ENCODE data around the gene GATA1.

GATA1 gene

DNA sequence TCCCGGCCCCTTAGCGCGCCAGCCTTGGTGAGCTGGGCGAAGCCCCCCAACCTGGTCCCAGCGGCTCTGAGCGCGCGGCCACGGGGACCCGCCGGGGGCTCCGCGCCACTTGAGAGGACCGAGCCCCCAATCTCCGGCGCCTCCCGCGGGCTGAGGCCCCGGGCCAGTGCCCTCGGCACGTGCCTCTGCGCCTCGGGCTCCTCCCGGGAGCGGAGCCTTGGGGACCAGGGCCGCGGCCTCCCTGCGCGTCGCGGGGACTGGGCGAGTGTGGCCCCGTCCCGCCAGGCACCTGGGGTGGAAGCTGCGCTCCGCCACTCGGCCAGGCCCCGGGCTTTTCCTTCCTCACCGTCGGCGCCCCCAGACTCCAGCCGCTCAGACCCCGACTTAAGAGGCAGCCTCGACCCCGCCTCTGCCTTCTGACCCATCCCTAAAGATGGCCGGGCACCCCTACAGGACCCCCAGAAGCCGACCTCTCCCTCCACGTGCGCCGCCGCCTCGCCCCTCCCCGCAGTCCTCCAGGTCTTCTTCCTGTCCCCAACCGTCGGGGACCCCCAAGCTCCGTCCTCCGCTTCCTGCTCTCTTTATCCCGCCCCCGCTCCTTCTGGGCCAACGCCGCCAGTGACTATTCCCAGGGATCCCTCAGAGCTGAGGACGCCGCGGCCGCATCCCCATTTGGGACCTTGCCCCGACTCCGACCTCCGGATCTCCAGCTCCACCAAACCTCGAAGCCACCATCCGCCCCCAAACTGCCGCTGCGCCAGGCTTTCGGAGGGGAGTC is 40.7 kb downstream of the GATA1 start:
- ChIA-PET CTCF (interaction anchor here (1.6 kb wide), 1 partner anchor 21 kb away, joined by 4 read pairs; no protein-coding TSS in a partner anchor), POLR2A (no interaction called here)
- DNase-seq (ENCODE audit: extremely low spot score) = no peak
- TF ChIP-seq CTCF (IDR thresholded peaks at IDR 0.05; ENCODE audit: control extremely low read depth, extremely low read depth, low read depth, missing control alignments) = no peak

- POLR2A ChIA-PET = no interaction called here
- DNase-seq (ENCODE audit: extremely low spot score) = no peak
- CTCF ChIA-PET = no interaction called here
- no peak for TF ChIP-seq CTCF (IDR thresholded peaks at IDR 0.05; ENCODE audit: control extremely low read depth, extremely low read depth, low read depth, missing control alignments)
Observed at GRCh38 chrX:48827654-48827968, 41.2 kb downstream of the GATA1 start.

DNA sequence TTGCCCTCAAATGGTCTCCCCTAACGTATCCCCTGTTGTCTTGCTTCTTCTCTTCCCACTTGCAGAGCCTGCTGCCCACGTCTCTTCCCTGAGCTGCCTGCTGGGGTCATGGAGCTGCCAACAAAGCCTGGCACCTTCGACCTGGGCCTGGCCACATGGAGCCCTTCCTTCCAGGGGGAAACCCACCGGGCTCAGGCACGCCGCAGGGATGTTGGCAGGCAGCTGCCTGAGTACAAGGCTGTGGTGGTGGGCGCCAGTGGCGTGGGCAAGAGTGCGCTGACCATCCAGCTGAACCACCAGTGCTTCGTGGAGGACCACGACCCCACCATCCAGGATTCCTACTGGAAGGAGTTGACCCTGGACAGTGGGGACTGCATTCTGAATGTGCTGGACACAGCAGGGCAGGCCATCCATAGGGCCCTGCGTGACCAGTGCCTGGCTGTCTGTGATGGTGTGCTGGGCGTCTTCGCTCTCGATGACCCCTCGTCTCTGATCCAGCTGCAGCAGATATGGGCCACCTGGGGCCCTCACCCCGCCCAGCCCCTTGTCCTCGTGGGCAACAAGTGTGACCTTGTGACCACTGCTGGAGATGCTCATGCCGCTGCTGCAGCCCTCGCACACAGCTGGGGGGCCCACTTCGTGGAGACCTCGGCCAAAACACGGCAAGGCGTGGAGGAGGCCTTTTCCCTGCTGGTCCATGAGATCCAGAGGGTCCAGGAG is 42.8 kb downstream of the GATA1 start:
- TF ChIP-seq CTCF (IDR thresholded peaks at IDR 0.05; ENCODE audit: control extremely low read depth, extremely low read depth, low read depth, missing control alignments) = no peak
- CTCF ChIA-PET = no interaction called here

DNA sequence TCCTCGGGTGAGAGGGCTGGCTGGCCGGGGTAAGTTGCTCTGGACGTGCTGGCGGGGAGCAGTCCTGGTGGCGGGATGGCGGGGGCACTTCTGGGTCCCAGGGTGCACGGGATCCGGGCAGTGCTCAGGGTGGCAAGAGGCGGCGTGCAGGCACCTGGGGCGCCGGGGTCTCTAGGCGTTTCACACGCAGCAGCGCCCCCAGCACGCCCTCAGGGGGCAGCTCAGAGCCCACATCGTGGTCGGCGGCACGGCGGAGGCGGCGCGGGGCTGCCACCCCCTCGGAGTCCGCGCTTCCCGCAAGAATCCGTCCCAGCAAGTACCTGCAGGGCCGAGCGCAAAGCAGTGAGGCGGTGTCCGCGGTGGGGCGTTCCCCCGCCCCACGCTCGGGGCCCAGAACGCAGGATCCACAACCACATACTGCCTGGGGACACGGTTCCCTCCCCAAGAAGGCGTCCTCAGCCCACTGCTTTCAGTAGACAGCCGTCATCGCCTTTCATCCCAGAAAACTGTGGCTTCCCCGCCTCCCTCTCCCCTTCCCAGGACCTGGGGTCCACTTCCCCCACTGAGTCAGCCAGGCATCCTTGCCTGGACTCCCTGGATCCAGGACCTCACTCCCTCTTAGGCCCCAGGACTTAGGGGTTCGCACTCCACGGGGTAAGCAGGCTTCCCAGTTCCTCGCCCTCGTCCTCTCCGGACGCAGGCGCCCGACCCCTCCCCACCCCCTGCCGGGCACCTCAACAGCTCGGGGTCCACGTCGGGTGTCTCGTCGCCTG is 44.9 kb downstream of the GATA1 start:
- ChIA-PET POLR2A (no interaction called here), CTCF (no interaction called here)
- DNase-seq (ENCODE audit: extremely low spot score) = no peak
- no peak for TF ChIP-seq CTCF (IDR thresholded peaks at IDR 0.05; ENCODE audit: control extremely low read depth, extremely low read depth, low read depth, missing control alignments)

More for the DNA sequence above, 42.8 kb downstream of the GATA1 start:
- DNase-seq (ENCODE audit: extremely low spot score) = no peak
- POLR2A ChIA-PET = interaction anchor here (0.7 kb wide), 1 partner anchor 288 kb away, joined by 3 read pairs; no protein-coding TSS in a partner anchor

DNA sequence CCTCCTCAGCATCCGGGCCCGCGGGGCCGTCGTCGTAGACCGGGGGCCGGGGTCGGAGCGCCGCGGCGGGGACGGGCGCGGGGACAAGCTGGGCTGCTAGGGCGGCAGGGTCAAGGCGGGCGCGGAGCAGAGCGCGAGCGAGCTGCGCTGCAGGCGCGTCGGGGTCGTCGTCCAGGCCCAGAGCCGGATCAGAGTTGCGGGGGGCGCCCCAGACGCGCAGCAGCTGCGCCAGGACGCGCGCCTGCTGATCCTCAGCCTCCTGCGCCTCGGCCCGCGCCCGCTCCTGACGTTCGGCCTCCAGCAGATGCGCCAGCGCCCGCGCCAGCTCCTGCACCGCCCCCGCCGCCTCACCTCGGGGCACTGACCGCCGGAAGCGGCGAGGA is 45.5 kb downstream of the GATA1 start:
- TF ChIP-seq CTCF (IDR thresholded peaks at IDR 0.05; ENCODE audit: control extremely low read depth, extremely low read depth, low read depth, missing control alignments) = no peak
- DNase-seq (ENCODE audit: extremely low spot score) = no peak
- ChIA-PET POLR2A (no interaction called here), CTCF (no interaction called here)

DNA sequence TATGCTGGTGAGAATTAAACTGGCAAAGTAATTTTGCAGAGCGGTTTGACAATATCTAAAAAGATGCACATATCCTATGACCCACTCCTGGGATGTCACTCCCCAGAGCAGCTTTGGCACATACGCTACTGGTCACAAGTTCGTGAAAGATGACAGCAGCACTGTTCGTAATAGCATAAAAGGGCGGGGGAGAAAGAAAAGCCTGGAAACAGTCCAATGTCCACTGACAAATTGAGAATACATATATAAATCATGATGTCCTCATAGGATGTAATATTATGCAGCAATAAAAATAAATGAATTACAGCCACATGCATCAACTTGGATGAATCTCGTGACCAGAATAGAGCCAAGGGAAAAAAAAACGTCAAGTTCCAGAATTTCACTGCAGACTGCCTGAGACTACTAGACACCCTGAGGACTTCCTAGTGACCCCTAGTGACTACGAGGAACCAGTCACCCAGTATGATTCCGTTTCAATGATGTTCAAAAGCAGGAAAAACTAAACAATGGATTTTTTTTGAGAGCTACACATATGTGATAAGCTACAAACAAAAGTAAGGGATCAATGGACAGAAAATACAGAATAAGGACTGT is 47.2 kb downstream of the GATA1 start:
- no peak for TF ChIP-seq CTCF (IDR thresholded peaks at IDR 0.05; ENCODE audit: control extremely low read depth, extremely low read depth, low read depth, missing control alignments)
- CTCF ChIA-PET = interaction anchor here (1.2 kb wide), 1 partner anchor 17 kb away, joined by 3 read pairs; no protein-coding TSS in a partner anchor
- no peak for DNase-seq (ENCODE audit: extremely low spot score)
- POLR2A ChIA-PET = no interaction called here
